ENCODE results near the gene ZNF749. TPM values are rescaled to one million over a fixed set of nuclear protein-coding genes. Genes with fewer than 3 reads are reported as not detected.
"Not testable (repeated sequence)": the region's sequence is repeated elsewhere in the genome, so short reads cannot be mapped to it uniquely, and the experiment has no call there.

Gene ZNF749
- total RNA-seq, 2 donors from 2014 or later = 11.5 to 21.7 TPM

GRCh38 chr19:57436417-57436816 lies 1.3 kb downstream of the ZNF749 start:
- Mint-ChIP-seq H3K27me3 (no peaks in the 10 kb centered on the region), H3K9me3 (peaks cover 13% of the 10 kb centered on the region), H3K36me3 (peaks cover 36% of the 10 kb centered on the region), H3K4me1 (ENCODE audit: low read depth in 2 of 2) (peaks cover 21 to 35% of the 10 kb centered on the region in 2 donors), H3K27ac (peak overlapping the region in 1 of 2 donors; percentile 92), H3K4me3 (peak overlapping the region; percentile 89)
- ATAC-seq = no peak
- DNase-seq (ENCODE audit: low spot score) = no peak

GRCh38 chr19:57437931-57438330 lies 2.8 kb downstream of the ZNF749 start:
- Mint-ChIP-seq H3K9me3 (peaks cover 17% of the 10 kb centered on the region), H3K36me3 (peaks cover 50% of the 10 kb centered on the region), H3K4me1 (ENCODE audit: low read depth in 2 of 2) (peaks cover 21 to 35% of the 10 kb centered on the region in 2 donors), H3K27me3 (no peaks in the 10 kb centered on the region), H3K4me3 (no peak overlapping the region), H3K27ac (no peak overlapping the region)
- no peak for ATAC-seq
- DNase-seq (ENCODE audit: low spot score) = no peak

GRCh38 chr19:57438925-57439324 lies 3.8 kb downstream of the ZNF749 start:
- no peak overlapping the region for H3K4me3 Mint-ChIP-seq
- DNase-seq (ENCODE audit: low spot score) = no peak
- no peak overlapping the region for H3K27ac Mint-ChIP-seq
- peaks cover 60% of the 10 kb centered on the region for H3K36me3 Mint-ChIP-seq
- ATAC-seq = no peak
- no peaks in the 10 kb centered on the region for H3K27me3 Mint-ChIP-seq
- peaks cover 21 to 35% of the 10 kb centered on the region in 2 donors for H3K4me1 Mint-ChIP-seq (ENCODE audit: low read depth in 2 of 2)
- H3K9me3 Mint-ChIP-seq = peaks cover 20% of the 10 kb centered on the region

- Mint-ChIP-seq H3K36me3 (peaks cover 68% of the 10 kb centered on the region), H3K27me3 (no peaks in the 10 kb centered on the region), H3K4me3 (no peak overlapping the region), H3K27ac (no peak overlapping the region), H3K4me1 (ENCODE audit: low read depth in 2 of 2) (peaks cover 0 to 13% of the 10 kb centered on the region in 2 donors), H3K9me3 (peaks cover 26% of the 10 kb centered on the region)
- no peak for ATAC-seq
- DNase-seq (ENCODE audit: low spot score) = no peak
Observed at GRCh38 chr19:57441979-57442752, 7.0 kb downstream of the ZNF749 start.

GRCh38 chr19:57443121-57443696 lies 8.1 kb downstream of the ZNF749 start:
- Mint-ChIP-seq H3K27ac (no peak overlapping the region), H3K27me3 (no peaks in the 10 kb centered on the region), H3K4me3 (no peak overlapping the region), H3K36me3 (peaks cover 68% of the 10 kb centered on the region), H3K4me1 (ENCODE audit: low read depth in 2 of 2) (peaks cover 0 to 13% of the 10 kb centered on the region in 2 donors), H3K9me3 (peaks cover 26% of the 10 kb centered on the region)
- no peak for DNase-seq (ENCODE audit: low spot score)
- ATAC-seq = no peak

- ATAC-seq (no peak), DNase-seq (ENCODE audit: low spot score) (no peak)
- H3K27me3 Mint-ChIP-seq = no peaks in the 10 kb centered on the region
- H3K36me3 Mint-ChIP-seq = peaks cover 40% of the 10 kb centered on the region
- peaks cover 14% of the 10 kb centered on the region for H3K9me3 Mint-ChIP-seq
- no peak overlapping the region for H3K4me3 Mint-ChIP-seq
- H3K4me1 Mint-ChIP-seq (ENCODE audit: low read depth in 2 of 2) = no peaks in the 10 kb centered on the region
- no peak overlapping the region for H3K27ac Mint-ChIP-seq
Observed at GRCh38 chr19:57452307-57452706, 17.2 kb downstream of the ZNF749 start.

- no peak for DNase-seq (ENCODE audit: low spot score)
- Mint-ChIP-seq H3K27ac (no peak overlapping the region), H3K4me3 (no peak overlapping the region), H3K36me3 (peaks cover 40% of the 10 kb centered on the region), H3K9me3 (peaks cover 20% of the 10 kb centered on the region), H3K4me1 (ENCODE audit: low read depth in 2 of 2) (no peaks in the 10 kb centered on the region), H3K27me3 (no peaks in the 10 kb centered on the region)
- ATAC-seq = peak in 1 of 2 donors; percentile 50
Observed at GRCh38 chr19:57465680-57466381, 30.7 kb downstream of the ZNF749 start.

- no peak overlapping the region for H3K4me3 Mint-ChIP-seq
- H3K36me3 Mint-ChIP-seq = peaks cover 47% of the 10 kb centered on the region
- H3K9me3 Mint-ChIP-seq = peaks cover 18% of the 10 kb centered on the region
- ATAC-seq = no peak
- no peak overlapping the region for H3K27ac Mint-ChIP-seq
- no peaks in the 10 kb centered on the region for H3K27me3 Mint-ChIP-seq
- no peaks in the 10 kb centered on the region for H3K4me1 Mint-ChIP-seq (ENCODE audit: low read depth in 2 of 2)
- no peak for DNase-seq (ENCODE audit: low spot score)
Observed at GRCh38 chr19:57466489-57466888, 31.4 kb downstream of the ZNF749 start.

- Mint-ChIP-seq H3K4me3 (no peak overlapping the region), H3K4me1 (ENCODE audit: low read depth in 2 of 2) (peaks cover 7 to 17% of the 10 kb centered on the region in 2 donors), H3K27ac (no peak overlapping the region), H3K27me3 (no peaks in the 10 kb centered on the region), H3K36me3 (peaks cover 79% of the 10 kb centered on the region), H3K9me3 (peaks cover 32% of the 10 kb centered on the region)
- ATAC-seq (no peak), DNase-seq (ENCODE audit: low spot score) (no peak)
Observed at GRCh38 chr19:57473646-57474045, 38.5 kb downstream of the ZNF749 start.

- H3K36me3 Mint-ChIP-seq = peaks cover 67% of the 10 kb centered on the region
- H3K9me3 Mint-ChIP-seq = peaks cover 29% of the 10 kb centered on the region
- peak within 1 kb of the TSS; percentile 83 to 84 for H3K27ac Mint-ChIP-seq
Observed at GRCh38 chr19:57477191-57478008, 42.3 kb downstream of the ZNF749 start, which contains the start of gene ZNF772. Gene ZNF772, minus strand, starts transcription at chr19:57477566. Its CDS starts 257 bp downstream, at chr19:57477309.

GRCh38 chr19:57487477-57488298 lies 52.6 kb downstream of the ZNF749 start, which contains the start of gene ZNF419:
Gene ZNF419, plus strand, starts transcription at chr19:57487750. Its CDS starts 201 bp downstream, at chr19:57487951.
- peak; percentile 95 to 98 for ATAC-seq
- Mint-ChIP-seq H3K27ac (peak within 1 kb of the TSS; percentile 19 to 70), H3K9me3 (peaks cover 20% of the 10 kb centered on the region), H3K4me3 (peak within 1 kb of the TSS; percentile 77), H3K4me1 (ENCODE audit: low read depth in 2 of 2) (peaks cover 13 to 15% of the 10 kb centered on the region in 2 donors), H3K36me3 (peaks cover 39% of the 10 kb centered on the region)
- not testable (repeated sequence) for H3K27me3 Mint-ChIP-seq
- DNase-seq (ENCODE audit: low spot score) = peak; percentile 89

More at GRCh38 chr19:57477191-57478008, 42.3 kb downstream of the ZNF749 start, which contains the start of gene ZNF772:
- Mint-ChIP-seq H3K27me3 (peaks cover 12 to 13% of the 10 kb centered on the region in 2 donors), H3K4me1 (ENCODE audit: low read depth in 2 of 2) (peaks cover 7 to 17% of the 10 kb centered on the region in 2 donors), H3K4me3 (peak within 1 kb of the TSS; percentile 94)
- ATAC-seq (peak; percentile 96 to 100), DNase-seq (ENCODE audit: low spot score) (peak; percentile 90)

GRCh38 chr19:57488299-57488644 lies 53.1 kb downstream of the ZNF749 start:
- not testable (repeated sequence) for H3K27me3 Mint-ChIP-seq; ATAC-seq; DNase-seq (ENCODE audit: low spot score)
- Mint-ChIP-seq H3K4me1 (ENCODE audit: low read depth in 2 of 2) (peaks cover 13 to 15% of the 10 kb centered on the region in 2 donors), H3K36me3 (peaks cover 45% of the 10 kb centered on the region), H3K4me3 (peak overlapping the region; percentile 77), H3K27ac (peak overlapping the region in 1 of 2 donors; percentile 70), H3K9me3 (peaks cover 20% of the 10 kb centered on the region)

Data from natural killer cell treated with Interleukin-12 subunit alpha and Interleukin-12 subunit beta and Interleukin-15 and Interleukin-18, amount 100 ng/mL, for 72 hours (primary cell).